ENCODE results near the gene SERPING1. TPM values are rescaled to one million over a fixed set of nuclear protein-coding genes. Genes with fewer than 3 reads are reported as not detected.

The SERPING1 gene
- total RNA-seq, 1 donor from 2014 or later, result 9.0 TPM

DNA sequence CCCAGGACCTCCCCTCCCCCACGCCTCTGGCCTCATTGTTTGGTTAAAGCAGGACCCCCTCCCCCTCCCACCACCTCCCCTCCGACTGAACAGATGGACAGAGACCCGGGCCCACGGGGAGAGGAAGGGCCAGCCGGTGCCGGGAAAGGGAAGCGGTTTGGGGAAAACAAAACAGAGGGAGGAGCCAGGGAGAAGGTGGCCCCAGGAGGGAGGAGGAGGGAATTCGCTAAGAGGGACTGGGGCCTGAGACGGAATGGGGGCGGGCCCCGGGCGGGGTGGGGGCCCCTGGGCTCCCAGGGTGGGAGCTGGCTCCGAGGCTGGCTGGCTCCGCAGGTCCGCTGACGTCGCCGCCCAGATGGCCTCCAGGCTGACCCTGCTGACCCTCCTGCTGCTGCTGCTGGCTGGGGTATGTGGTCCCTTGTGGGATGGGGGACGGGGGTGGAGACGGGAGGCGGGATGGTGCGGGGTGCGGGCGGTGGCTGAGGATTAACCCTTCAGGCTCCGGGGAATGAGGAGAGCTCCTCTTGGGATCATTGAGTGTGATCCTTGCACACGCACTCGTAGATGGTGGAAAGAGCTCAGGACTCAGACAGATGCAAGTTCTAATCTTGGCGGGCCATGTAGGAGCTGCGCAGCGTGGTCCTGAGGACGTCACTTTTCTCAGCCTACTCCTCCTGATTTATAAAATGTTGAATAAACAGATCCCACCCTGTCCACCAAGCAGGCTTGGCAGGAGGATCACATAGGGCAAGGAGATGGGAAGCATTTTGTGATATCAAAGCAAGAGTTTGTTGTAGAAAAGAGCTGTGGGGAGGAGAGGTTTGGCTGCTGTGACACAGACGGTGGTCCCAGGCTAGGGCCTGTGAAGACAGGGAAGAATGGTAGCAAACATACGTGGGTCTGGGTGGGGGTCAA, 688 bp downstream of the SERPING1 start:
- DNase-seq, result peak; percentile 59

GRCh38 chr11:57598831-57599155, 1.3 kb downstream of the SERPING1 start:
- no peak for DNase-seq

- DNase-seq, result no peak
Observed at GRCh38 chr11:57599381-57599780, 1.9 kb downstream of the SERPING1 start.

DNA sequence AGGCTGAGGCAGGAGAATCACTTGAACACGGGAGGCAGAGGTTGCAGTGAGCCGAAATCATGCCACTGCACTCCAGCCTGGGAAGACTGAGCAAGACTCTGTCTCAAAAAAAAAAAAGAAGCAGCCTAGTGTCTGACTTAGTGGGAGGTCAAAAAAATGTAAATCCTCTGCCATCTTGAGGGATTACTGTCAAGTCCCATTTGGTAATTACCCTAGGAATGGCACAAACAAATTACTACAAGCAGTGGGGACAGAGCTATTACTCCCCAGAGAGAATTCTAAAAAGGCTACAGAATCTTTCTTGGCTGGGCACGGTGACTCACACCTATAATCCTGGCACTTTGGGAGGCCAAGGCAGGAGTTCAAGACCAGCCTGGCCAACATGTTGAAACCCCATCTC, 3.8 kb downstream of the SERPING1 start:
- no peak for DNase-seq

DNA sequence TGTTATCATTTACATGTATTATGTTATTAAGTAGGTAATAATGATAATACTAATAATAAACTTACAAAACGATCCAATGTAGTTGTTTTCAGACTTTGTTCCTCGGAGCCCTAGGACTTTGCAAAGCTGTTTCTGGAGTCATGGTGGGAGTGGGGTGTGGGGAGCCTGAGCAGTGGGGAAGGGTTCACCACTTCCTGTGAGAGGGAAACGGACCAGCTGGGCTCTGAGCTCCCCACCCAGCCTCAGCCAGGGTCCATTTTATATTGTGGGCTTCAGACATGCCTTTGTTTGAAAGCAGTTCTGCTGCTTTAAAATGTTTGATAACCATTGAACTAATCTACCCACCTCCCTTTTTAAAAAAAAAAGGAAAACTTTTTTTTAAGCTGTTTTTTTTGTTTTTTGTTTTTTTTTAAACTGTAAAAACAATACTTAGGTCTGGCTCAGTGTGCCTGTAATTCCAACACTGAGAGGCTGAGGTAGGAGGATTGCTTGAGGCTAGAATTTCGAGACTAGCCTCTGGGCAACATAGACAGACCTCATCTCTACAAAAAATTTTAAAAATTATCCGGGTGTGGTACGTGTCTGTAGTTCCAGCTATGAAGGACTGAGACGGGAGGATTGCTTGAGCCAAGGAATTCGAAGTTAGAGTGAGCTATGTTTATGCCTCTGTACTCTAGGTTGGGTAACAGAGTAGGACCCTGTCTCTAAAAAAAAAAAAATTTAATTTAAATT, 7.0 kb downstream of the SERPING1 start:
- DNase-seq, result no peak

- no peak for DNase-seq
Observed at GRCh38 chr11:57605028-57605420, 7.5 kb downstream of the SERPING1 start.

DNA sequence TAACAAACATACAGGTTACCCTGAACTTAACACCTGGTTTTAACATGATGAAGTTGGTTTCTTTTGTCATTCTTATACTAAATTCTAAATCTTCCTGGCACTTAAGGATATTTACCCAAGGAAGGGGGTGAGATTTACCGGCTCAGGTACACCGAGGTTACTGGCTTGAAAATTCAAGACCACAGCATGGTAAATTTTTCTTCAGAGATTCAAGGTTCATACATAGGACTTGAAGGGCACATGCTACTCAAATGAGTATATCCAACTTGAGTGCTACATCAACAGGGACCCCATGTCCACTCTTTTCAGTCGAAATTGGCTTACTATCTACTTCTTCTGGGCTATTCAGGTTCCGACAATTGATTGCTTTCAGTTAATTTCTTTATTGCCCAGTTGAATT, 12.7 kb downstream of the SERPING1 start:
- no peak for DNase-seq

DNA sequence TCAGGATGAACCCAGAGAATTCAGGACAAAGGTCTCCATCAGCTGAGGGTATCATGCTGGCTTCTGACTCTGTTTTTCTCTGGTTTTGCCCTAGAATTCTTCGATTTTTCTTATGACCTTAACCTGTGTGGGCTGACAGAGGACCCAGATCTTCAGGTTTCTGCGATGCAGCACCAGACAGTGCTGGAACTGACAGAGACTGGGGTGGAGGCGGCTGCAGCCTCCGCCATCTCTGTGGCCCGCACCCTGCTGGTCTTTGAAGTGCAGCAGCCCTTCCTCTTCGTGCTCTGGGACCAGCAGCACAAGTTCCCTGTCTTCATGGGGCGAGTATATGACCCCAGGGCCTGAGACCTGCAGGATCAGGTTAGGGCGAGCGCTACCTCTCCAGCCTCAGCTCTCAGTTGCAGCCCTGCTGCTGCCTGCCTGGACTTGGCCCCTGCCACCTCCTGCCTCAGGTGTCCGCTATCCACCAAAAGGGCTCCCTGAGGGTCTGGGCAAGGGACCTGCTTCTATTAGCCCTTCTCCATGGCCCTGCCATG, 16.8 kb downstream of the SERPING1 start:
- DNase-seq, result no peak

DNA sequence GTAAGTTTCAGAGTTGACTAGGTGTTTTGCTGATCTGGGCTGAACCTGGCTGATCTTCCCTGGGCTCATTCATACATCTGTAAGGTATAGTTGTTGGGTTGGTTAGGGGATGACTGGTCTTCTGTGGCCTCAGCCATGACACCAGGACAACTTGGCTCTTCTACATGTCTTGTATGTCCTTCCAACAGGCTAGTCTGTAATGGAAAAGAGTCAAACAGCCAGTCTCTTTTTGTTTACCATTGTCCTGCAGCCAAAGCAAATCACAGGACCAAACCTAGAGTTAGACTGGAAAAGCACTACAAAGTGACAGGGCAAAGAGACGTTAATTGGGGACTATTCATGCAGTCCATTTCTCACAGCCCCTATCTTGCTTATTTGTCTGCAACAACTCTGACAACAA, 17.8 kb downstream of the SERPING1 start:
- no peak for DNase-seq

DNA sequence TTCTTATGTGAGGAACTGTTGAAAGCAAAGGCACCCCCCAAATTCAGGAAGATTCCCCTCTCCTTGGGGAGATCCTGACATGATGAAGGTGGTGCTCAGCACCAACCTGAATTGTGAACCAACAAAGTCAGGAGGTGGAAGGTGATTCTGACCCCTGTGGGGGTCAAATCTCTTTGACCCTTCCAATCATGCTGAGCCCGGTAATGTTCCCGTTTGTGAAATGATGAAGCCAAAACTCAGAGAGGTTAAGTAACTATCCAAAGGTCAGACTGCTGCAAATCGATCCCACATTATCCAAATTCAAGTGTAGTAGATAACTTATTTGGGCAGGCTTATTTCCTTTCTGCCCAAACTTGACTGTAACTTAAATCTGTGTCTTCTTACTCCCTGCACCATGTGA, 19.1 kb downstream of the SERPING1 start:
- DNase-seq, result no peak

DNA sequence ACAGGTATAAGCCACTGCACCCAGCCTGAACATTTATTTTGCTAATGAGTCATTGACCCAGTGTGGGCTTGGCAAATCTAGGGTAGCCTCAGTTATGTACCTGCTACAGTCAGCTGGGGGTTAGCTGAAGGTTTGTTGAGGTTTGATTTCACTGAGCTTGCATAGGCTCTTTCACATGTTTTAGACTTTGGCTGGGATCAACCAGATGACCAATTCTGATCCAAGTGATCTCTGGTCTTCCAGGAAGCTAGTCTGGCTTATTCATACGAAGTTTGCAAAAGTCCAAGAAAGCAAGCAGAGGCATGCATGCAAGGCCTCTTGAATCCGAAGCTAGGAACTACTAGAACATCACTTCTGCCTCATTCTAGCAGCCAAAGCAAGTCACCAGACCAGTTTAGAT, 21.0 kb downstream of the SERPING1 start:
- DNase-seq, result no peak

- DNase-seq, result no peak
Observed at GRCh38 chr11:57619331-57619730, 21.8 kb downstream of the SERPING1 start.

GRCh38 chr11:57620467-57620866, 23.0 kb downstream of the SERPING1 start:
- no peak for DNase-seq

DNA sequence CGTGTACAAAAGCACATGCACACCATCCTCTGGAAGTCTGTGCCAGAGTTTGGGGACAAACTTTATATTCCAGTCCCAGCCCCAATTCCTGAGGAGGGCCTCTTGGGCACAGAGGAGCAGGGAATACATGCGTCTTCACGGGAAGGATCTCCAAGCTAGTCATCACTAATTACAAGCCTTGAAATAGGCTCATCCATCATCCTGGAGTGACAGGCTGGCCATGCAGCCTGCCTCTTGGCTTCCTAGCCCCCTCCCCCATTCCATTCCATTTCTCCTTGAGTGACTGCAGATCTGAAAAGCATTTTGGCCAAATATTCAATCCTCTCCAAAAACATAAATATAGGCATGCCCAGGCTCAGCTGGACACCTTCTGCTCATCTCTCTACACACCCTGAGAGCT, 24.8 kb downstream of the SERPING1 start:
- no peak for DNase-seq

DNA sequence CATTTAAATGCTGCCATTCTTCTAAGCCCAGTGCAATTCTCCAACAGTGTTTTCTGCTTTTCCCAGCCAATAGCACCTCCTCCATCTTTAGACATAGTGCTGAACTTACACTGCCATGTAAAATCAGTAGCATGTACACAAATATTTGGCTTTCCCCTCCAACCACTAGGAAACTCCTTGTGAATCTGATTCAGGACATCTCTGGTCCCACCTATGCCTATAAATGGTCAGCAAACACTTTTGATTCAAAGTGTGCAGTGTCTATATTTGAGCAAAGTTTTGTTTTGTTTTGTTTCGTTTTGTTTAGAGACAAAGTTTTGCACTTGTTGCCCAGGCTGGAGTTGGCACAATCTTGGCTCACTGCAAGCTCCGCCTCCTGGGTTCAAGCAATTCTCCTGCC, 27.4 kb downstream of the SERPING1 start:
- no peak for DNase-seq

DNA sequence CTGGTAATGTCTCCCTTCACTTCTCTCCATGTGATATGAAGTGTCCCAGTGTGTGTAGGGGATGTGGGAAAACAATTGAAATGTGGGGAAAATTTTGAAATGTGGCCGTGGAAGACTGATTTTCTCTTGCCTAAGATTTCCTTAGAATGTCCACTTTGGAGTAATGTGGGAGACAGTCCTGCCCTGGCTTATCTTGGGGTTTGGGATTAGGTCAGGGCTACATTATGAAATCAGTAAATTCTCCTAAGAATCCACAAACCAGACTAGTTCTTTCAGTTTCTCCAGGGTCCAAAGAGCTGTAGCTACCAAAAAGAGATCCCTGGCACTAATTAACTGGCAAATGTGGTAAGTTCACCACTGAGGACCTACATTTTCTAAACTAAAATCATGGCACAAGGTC, 29.4 kb downstream of the SERPING1 start:
- DNase-seq, result no peak

GRCh38 chr11:57630171-57630570, 32.7 kb downstream of the SERPING1 start:
- DNase-seq, result no peak

- DNase-seq, result no peak
Observed at GRCh38 chr11:57632116-57632515, 34.6 kb downstream of the SERPING1 start.

- DNase-seq, result no peak
Observed at GRCh38 chr11:57633394-57634070, 36.0 kb downstream of the SERPING1 start.

GRCh38 chr11:57634311-57634710, 36.8 kb downstream of the SERPING1 start:
- no peak for DNase-seq

GRCh38 chr11:57635246-57635645, 37.8 kb downstream of the SERPING1 start:
- no peak for DNase-seq

DNA sequence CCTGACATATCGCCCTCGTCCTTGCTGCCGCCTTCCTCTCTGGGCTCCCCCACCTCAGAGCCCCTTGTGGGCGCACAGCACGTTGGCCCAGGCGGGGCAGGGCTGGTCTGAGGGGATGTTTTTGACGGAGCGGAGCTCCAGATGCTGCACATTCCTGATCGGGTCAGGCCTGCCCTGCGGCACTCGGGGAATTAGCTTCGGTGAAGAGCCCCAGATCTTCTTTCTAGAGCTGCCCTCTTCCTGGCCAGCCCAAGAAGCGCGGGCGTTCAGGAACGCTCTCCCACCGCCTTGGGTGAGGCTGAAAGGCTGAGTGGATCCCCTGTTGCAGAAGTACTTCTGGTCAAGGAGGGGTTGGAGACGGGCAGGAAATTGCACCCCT, 40.1 kb downstream of the SERPING1 start:
- DNase-seq, result no peak

Data from occipital lobe (tissue), 2 donors.